Keratinocyte (primary cell): ENCODE data around the gene MOB3B.

Source experiments
- CTCF ChIP-seq, 3 experiments: IDR thresholded peaks in 1 of 3; conservative IDR thresholded peaks in 1 of 3; optimal IDR thresholded peaks in 1 of 3; 2 replicates in 2 of 3; 3 replicates in 1 of 3; pipeline versions ENCODE3 to v1.5.1; 2011; ENCODE audit warnings: low read length in 3 of 3, mild to moderate bottlenecking in 3 of 3, moderate library complexity in 2 of 3, control low read depth in 1 of 3, inconsistent platforms in 1 of 3; ENCODE audit not compliant: insufficient read depth in 2 of 3; ENCODE audit errors: extremely low read depth in 1 of 3
- EZH2 ChIP-seq: IDR thresholded peaks from one replicate; pipeline ENCODE4 v1.6.1; 2012; ENCODE audit warnings: inconsistent platforms, mild to moderate bottlenecking, low read length, moderate library complexity

- TF ChIP-seq CTCF (optimal IDR thresholded peaks at IDR 0.05 in 1 of 3, IDR thresholded peaks at IDR 0.05 in 1 of 3, conservative IDR thresholded peaks at IDR 0.05 in 1 of 3; ENCODE audit: extremely low read depth in 1 of 3, insufficient read depth in 2 of 3, low read length in 3 of 3) (no peak), EZH2 (no peak)
Observed at GRCh38 chr9:27534131-27534530, 4.5 kb upstream of the MOB3B start.
